ENCODE data around the gene OLIG1.

The OLIG1 gene

DNA sequence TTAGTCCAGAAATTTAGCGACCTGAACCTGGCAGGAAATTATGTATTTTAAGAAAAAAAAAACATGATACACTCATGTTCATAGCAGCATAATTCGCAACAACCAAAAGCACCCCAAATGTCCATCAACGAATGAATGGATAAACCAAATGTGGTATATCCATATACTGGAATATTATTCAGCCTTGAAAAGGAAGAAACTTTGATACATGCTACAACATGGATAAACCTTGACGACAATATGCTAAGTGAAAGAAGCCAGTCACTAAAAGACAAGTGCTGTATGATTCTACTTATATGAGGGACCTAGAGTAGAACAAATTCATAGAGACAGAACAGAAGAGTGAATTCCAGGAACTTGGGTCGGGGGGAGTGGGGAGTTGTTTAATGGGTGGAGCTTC, 698 bp upstream of the OLIG1 start:
- no peak overlapping the region for H3K4me3 ChIP-seq (ENCODE audit: low read depth, low read length)
- TF ChIP-seq CTCF (IDR thresholded peaks at IDR 0.05; ENCODE audit: borderline replicate concordance, insufficient read depth, low read depth, low read length) = no peak

- no peak overlapping the region for H3K4me3 ChIP-seq (ENCODE audit: low read depth, low read length)
- TF ChIP-seq CTCF (IDR thresholded peaks at IDR 0.05; ENCODE audit: borderline replicate concordance, insufficient read depth, low read depth, low read length) = no peak
Measured at GRCh38 chr21:33069645-33069993, 322 bp upstream of the OLIG1 start.

DNA sequence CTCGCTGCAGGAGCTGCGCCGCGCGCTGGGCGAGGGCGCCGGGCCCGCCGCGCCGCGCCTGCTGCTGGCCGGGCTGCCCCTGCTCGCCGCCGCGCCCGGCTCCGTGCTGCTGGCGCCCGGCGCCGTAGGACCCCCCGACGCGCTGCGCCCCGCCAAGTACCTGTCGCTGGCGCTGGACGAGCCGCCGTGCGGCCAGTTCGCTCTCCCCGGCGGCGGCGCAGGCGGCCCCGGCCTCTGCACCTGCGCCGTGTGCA, 730 bp downstream of the OLIG1 start:
- no peak overlapping the region for H3K4me3 ChIP-seq (ENCODE audit: low read depth, low read length)
- TF ChIP-seq CTCF (IDR thresholded peaks at IDR 0.05; ENCODE audit: borderline replicate concordance, insufficient read depth, low read depth, low read length) = no peak

DNA sequence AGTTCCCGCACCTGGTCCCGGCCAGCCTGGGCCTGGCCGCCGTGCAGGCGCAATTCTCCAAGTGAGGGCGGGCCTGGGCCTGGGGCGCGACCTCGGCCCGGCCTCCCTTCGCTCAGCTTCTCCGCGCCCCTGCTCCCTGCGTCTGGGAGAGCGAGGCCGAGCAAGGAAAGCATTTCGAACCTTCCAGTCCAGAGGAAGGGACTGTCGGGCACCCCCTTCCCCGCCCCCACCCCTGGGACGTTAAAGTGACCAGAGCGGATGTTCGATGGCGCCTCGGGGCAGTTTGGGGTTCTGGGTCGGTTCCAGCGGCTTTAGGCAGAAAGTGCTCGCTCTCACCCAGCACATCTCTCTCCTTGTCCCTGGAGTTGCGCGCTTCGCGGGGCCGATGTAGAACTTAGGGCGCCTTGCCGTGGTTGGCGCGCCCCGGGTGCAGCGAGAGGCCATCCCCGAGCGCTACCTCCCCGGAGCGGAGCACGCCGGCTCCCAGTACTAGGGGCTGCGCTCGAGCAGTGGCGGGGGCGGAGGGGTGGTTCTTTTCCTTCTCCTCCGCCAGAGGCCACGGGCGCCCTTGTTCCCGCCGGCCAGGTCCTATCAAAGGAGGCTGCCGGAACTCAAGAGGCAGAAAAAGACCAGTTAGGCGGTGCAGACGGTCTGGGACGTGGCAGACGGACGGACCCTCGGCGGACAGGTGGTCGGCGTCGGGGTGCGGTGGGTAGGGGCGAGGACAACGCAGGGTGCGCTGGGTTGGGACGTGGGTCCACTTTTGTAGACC, 1.2 kb downstream of the OLIG1 start:
- H3K4me3 ChIP-seq (ENCODE audit: low read depth, low read length) = no peak overlapping the region
- TF ChIP-seq CTCF (IDR thresholded peaks at IDR 0.05; ENCODE audit: borderline replicate concordance, insufficient read depth, low read depth, low read length) = no peak

DNA sequence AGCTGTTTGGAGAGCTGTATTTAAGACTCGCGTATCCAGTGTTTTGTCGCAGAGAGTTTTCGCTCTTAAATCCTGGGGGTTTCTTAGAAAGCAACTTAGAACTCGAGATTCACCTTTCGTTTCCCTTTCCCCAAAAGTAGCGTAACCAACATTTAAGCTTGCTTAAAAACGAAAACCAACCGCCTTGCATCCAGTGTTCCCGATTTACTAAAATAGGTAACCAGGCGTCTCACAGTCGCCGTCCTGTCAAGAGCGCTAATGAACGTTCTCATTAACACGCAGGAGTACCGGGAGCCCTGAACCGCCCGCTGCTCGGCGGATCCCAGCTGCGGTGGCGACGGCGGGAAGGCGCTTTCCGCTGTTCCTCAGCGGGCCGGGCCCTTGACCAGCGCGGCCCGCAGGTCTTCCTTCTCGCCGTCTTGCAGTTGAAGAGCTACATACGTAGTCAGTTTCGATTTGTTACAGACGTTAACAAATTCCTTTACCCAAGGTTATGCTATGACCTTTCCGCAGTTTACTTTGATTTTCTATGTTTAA, 1.9 kb downstream of the OLIG1 start:
- TF ChIP-seq CTCF (IDR thresholded peaks at IDR 0.05; ENCODE audit: borderline replicate concordance, insufficient read depth, low read depth, low read length) = no peak
- no peak overlapping the region for H3K4me3 ChIP-seq (ENCODE audit: low read depth, low read length)

GRCh38 chr21:33073636-33074035, 3.7 kb downstream of the OLIG1 start:
- TF ChIP-seq CTCF (IDR thresholded peaks at IDR 0.05; ENCODE audit: borderline replicate concordance, insufficient read depth, low read depth, low read length) = no peak
- H3K4me3 ChIP-seq (ENCODE audit: low read depth, low read length) = no peak overlapping the region

DNA sequence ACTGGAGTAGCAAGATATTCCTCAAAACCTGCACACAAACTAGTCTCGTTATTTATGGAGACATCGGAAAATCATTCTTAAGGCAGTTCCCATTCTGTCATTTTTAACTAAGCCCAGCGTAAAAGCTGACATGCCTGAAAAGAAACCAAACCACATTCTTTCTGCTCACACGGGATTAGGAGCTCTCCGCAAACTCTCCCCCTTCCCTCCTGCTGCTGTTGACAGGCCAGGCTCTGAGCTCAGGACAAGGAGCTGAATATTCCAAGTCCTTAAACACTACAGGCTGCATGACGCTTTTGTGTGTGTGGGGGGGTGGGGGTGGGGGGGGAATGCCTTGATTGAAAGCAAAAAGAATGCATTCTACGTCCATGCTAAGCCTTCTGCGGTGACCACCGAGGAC, 5.2 kb downstream of the OLIG1 start:
- no peak overlapping the region for H3K4me3 ChIP-seq (ENCODE audit: low read depth, low read length)
- TF ChIP-seq CTCF (IDR thresholded peaks at IDR 0.05; ENCODE audit: borderline replicate concordance, insufficient read depth, low read depth, low read length) = no peak

Data from GM12875 (cell line).